Ramos (cell line): ENCODE measurements around the gene TTC29.

Experiments
- in situ Hi-C: fragments of 300-500 bp; cut with MboI; formaldehyde crosslinking; loops from one replicate; pipeline ENCODE4 v1.14.3; 2022; ENCODE audit warnings: low sequenced_read_pairs; ENCODE audit not compliant: unreplicated experiment

The TTC29 gene

GRCh38 chr4:146945556-146946374 is at the start of gene TTC29:
Gene TTC29, minus strand, starts transcription at chr4:146945864. Its CDS starts 5,969 bp downstream, at chr4:146939895.
- in situ Hi-C loops: no loop called here

- in situ Hi-C loops: no loop called here
Measured at GRCh38 chr4:146981651-146982050, 36.0 kb upstream of the TTC29 start.

GRCh38 chr4:146978641-146979040 is 33.0 kb upstream of the TTC29 start:
- in situ Hi-C loops: no loop called here

GRCh38 chr4:146976145-146976544 is 30.5 kb upstream of the TTC29 start:
- in situ Hi-C loops: no loop called here

- in situ Hi-C loops: no loop called here
Measured at GRCh38 chr4:146975527-146975926, 29.9 kb upstream of the TTC29 start.

GRCh38 chr4:146975036-146975435 is 29.4 kb upstream of the TTC29 start:
- in situ Hi-C loops: no loop called here

GRCh38 chr4:146972036-146972435 is 26.4 kb upstream of the TTC29 start:
- in situ Hi-C loops: no loop called here

- in situ Hi-C loops: no loop called here
Measured at GRCh38 chr4:146969126-146969525, 23.5 kb upstream of the TTC29 start.

GRCh38 chr4:146960634-146961033 is 15.0 kb upstream of the TTC29 start:
- in situ Hi-C loops: no loop called here

GRCh38 chr4:146959692-146960091 is 14.0 kb upstream of the TTC29 start:
- in situ Hi-C loops: no loop called here

GRCh38 chr4:146957237-146957636 is 11.6 kb upstream of the TTC29 start:
- in situ Hi-C loops: no loop called here

GRCh38 chr4:146952896-146953295 is 7.2 kb upstream of the TTC29 start:
- in situ Hi-C loops: no loop called here

GRCh38 chr4:146949559-146949958 is 3.9 kb upstream of the TTC29 start:
- in situ Hi-C loops: no loop called here

- in situ Hi-C loops: no loop called here
Measured at GRCh38 chr4:146943691-146944375, 1.8 kb downstream of the TTC29 start.

GRCh38 chr4:146932116-146932515 is 13.5 kb downstream of the TTC29 start:
- in situ Hi-C loops: no loop called here

- in situ Hi-C loops: no loop called here
Measured at GRCh38 chr4:146930673-146931072, 15.0 kb downstream of the TTC29 start.

GRCh38 chr4:146927695-146928094 is 18.0 kb downstream of the TTC29 start:
- in situ Hi-C loops: no loop called here

- in situ Hi-C loops: no loop called here
Measured at GRCh38 chr4:146916479-146917076, 29.1 kb downstream of the TTC29 start.

- in situ Hi-C loops: no loop called here
Measured at GRCh38 chr4:146915132-146915531, 30.5 kb downstream of the TTC29 start.

- in situ Hi-C loops: no loop called here
Measured at GRCh38 chr4:146900295-146900694, 45.4 kb downstream of the TTC29 start.

GRCh38 chr4:146890301-146890700 is 55.4 kb downstream of the TTC29 start:
- in situ Hi-C loops: no loop called here
